Measurements from ENCODE around the gene ASCL3.
"Not testable (repeated sequence)": the region's sequence is repeated elsewhere in the genome, so short reads cannot be mapped to it uniquely, and the experiment has no call there.

Gene ASCL3

GRCh38 chr11:8948886-8949285 is 6.1 kb upstream of the ASCL3 start:
- DNase-seq = no peak

GRCh38 chr11:8947230-8947943 is 4.6 kb upstream of the ASCL3 start:
- no peak for DNase-seq

- DNase-seq = no peak
Measured at GRCh38 chr11:8941341-8942103, 1.3 kb downstream of the ASCL3 start.

GRCh38 chr11:8937659-8938058 is 5.2 kb downstream of the ASCL3 start:
- no peak for DNase-seq

GRCh38 chr11:8937159-8937558 is 5.7 kb downstream of the ASCL3 start:
- no peak for DNase-seq

- DNase-seq = not testable (repeated sequence)
Measured at GRCh38 chr11:8935789-8936188, 7.0 kb downstream of the ASCL3 start.

GRCh38 chr11:8934742-8935488 is 7.9 kb downstream of the ASCL3 start:
- no peak for DNase-seq

- no peak for DNase-seq
Measured at GRCh38 chr11:8933931-8934330, 8.9 kb downstream of the ASCL3 start.

- DNase-seq = no peak
Measured at GRCh38 chr11:8932564-8933180, 10.1 kb downstream of the ASCL3 start, which contains the start of gene C11orf16. Gene C11orf16, minus strand, starts transcription at chr11:8932947. Its CDS starts 639 bp downstream, at chr11:8932308.

- no peak for DNase-seq
Measured at GRCh38 chr11:8930456-8931175, 12.2 kb downstream of the ASCL3 start.

GRCh38 chr11:8928981-8929615 is 13.7 kb downstream of the ASCL3 start:
- DNase-seq = no peak

- DNase-seq = no peak
Measured at GRCh38 chr11:8928205-8928604, 14.6 kb downstream of the ASCL3 start.

- DNase-seq = no peak
Measured at GRCh38 chr11:8927233-8927632, 15.6 kb downstream of the ASCL3 start.

GRCh38 chr11:8926236-8926635 is 16.6 kb downstream of the ASCL3 start:
- no peak for DNase-seq

- no peak for DNase-seq
Measured at GRCh38 chr11:8925711-8926110, 17.1 kb downstream of the ASCL3 start.

GRCh38 chr11:8922691-8923090 is 20.1 kb downstream of the ASCL3 start:
- DNase-seq = no peak

- no peak for DNase-seq
Measured at GRCh38 chr11:8917157-8917825, 25.5 kb downstream of the ASCL3 start.

- no peak for DNase-seq
Measured at GRCh38 chr11:8914661-8915018, 28.2 kb downstream of the ASCL3 start.

- peak in 30 of 58 donors; percentile 2 to 61 (median 17) for DNase-seq
Measured at GRCh38 chr11:8913961-8914660, 28.7 kb downstream of the ASCL3 start.
